GM19240 (cell line): ENCODE measurements around the gene RNASE1.
"Not testable (repeated sequence)": the region's sequence is repeated elsewhere in the genome, so short reads cannot be mapped to it uniquely, and the experiment has no call there.

Experiments
- DNase-seq: peaks from one replicate; pipeline ENCODE4 v3.0.0; 2011; ENCODE audit warnings: low spot score; ENCODE audit not compliant: insufficient read length

RNASE1 gene

DNA sequence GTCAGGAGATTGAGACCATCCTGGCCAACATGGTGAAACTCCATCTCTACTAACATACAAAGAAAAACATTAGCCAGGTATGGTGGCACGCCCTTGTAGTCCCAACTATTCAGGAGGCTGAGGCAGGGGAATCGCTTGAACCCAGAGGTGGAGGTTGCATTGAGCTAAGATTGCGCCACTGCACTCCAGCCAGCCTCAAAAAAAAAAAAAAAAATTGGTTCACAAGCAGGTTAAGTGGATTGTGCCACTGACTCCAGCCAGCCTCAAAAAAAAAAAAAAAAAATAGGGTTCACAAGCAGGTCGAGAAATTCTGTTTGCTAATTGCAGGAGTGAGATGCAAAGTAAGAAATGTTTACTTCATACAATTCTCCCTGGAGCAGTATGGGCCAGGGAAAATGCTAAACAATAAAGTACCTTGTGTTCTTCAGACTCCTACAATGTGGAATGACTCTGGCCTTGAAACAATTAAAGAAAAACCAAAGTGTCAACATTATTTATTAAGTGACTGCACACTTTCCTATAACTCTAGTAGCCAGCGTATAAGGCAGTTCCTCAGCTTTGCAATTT lies 28.3 kb downstream of the RNASE1 start:
- no peak for DNase-seq

DNA sequence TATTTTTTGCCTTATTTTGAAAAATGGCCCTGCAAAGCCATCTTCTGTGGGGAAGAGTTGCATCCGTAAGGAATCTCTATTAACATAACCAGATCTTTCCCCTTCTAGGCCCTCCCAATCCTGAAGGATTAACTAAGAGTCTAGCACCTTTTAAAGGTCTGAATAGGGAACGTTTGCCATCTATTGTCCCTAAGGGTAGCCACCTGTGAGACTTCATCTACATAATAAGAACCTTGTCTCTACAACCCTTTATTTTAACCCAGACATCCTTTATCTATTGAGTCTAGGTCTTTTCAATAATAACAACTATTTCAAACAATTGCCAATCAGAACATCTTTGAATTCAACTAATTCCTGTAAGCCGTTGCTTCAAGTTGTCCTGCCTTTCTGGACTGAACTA lies 30.0 kb downstream of the RNASE1 start:
- DNase-seq = no peak

DNA sequence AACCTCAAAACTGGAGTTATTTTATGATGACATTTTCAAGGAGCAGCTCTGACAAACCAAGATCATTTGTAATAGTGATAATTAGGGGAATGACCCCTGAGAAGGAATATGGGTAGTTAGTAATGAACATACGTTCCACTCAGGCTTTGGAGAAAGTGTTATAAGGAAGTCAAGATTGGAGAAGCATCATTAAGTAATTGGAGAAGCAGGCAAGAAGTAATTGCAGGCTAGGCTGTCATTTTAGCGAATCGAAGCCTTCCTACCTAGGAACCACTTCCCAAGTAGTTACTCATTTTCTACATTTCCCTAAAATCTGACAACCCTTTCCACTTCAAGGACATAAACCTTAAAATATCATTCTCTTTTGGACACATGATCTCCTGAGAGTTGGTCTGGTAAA lies 33.2 kb downstream of the RNASE1 start:
- DNase-seq = no peak

DNA sequence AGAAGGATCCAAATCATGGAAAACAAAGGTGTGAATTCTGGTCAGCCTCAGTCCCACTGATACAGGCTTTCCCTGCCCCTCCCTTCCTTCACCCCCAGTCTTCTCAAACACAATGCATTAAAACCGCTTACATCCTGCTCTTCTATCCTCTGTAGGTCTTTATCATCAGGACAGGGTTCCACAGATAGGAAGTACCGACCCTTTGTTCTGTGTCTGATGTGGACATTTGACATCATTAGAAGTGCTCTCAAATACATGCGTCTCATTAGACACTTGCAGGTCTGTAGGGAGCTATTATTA lies 34.1 kb downstream of the RNASE1 start:
- no peak for DNase-seq

DNA sequence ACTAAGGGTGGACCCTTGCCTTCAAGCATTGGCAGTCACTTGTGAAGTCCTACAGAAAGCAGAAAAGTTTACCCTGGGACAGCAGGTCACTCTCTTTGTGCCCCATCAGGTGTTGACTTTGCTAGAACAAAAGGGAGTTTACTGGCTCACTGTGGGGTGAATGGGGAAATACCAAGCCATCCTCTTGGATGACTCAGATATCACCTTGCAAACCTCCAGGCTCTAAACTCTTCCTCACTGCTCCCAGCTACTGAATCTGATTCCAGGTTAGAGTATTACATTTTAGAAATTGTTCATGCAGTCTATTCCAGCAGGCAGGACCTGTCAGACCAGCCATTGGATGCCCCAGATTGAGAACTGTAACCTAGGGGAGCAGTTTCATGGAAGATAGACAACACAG lies 41.7 kb downstream of the RNASE1 start:
- no peak for DNase-seq

DNA sequence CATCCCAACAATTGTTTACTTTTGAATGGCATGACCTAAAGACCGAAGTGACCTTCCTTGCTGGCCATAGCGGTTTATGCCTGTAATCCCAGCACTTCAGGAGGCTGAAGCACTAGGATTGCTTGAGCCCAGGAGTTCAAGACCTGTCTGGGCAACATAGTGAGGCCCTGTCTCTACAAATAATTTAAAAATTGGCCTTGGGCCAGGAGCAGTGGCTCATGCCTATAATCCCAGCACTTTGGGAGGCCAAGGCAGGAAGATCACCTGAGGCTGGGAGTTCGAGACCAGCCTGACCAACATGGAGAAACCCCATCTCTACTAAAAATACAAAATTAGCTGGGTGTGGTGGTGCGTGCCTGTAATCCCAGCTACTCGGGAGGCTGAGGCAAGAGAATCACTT lies 43.2 kb downstream of the RNASE1 start:
- DNase-seq = not testable (repeated sequence)

DNA sequence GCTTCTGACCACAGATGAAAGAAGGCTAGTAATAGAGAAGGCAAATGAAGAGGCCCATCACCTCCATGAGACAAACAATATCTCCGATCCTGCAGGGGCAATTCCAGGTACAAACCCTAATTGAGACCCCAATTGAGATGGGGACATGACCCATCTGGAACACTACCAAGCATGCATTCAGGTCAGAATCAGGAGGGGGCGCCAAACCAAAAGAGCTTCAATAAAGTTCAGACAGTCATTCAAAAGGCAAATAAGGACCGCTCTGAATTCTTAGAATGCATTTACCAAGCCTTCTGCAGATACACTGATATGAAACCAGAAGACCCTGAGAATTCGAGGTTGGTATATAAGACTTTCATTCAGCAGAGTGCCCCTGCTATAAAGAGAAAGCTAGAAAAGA lies 44.7 kb downstream of the RNASE1 start:
- DNase-seq = no peak

DNA sequence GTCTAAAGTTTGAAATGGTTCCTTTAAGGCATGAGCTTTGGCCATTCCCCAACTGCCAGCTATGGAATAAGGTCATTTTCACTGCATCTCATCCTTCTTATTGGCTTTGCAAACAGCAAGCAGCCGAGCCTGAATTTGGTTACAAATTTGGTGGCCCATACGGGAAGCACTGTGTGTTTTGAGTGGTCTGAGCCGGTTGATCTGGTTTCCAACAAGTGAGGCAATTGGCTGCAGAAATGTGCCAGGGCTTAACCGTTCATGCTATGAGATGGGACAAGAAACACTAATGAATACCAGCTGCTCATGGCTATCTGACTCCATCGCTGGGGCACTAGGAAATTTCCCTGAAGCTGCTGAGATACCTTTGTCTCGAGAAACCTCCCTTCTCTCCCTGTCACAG lies 47.6 kb downstream of the RNASE1 start:
- DNase-seq = no peak

DNA sequence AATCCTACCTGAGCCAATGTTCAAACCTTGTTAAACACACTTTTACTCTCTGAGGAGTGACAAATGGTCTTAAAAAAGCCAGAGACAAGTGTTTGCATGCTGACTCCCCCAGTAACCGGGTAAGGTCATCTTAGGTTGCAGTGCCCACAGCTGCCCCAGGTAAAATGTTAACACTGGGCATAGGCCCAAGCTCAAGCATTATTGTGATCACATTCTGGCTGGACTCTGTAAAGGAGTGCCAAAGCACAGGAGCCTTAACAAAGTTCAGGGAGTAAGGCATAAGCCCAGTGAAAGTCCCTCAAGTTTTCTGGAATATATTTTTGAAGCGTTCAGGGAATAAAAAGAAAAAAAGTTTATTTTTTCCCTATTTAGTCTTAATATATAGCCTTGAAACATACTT lies 48.3 kb downstream of the RNASE1 start:
- no peak for DNase-seq

DNA sequence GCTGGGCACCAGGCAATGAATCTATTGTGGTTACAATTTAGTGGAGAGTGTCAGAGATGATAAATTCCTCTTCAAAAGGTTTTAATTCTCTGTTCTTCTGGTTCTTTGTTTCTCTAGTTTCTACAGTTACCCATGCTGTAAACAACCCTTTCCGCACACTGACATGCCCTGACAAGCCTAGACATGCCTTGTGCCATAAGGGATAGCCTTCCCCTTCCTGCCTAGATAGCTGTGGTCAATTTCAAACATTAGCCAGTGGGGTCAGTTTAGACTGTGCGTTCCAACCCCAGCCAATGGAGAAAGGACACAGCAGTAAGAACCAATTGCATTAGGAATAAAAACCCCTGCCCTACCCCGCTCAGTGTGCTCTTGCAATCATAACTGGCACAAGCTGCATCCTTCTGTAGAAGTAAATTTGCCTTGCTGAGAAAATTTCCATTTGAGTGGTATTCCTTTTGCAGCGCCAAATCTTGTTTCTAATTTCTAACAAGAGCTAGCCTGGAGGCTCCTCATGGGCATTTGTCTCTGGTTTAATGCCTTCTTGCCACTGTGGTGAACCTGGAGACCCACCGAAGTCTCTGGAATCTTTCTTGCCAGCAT lies 50.6 kb downstream of the RNASE1 start:
- DNase-seq = no peak
